BJ (cell line): ENCODE measurements around the gene PLA2G4D. TPM values are rescaled to one million over a fixed set of nuclear protein-coding genes. Genes with fewer than 3 reads are reported as not detected.

Experiments
- CTCF ChIA-PET: fragments of 350-600 bp; formaldehyde crosslinking; extraction: SDS; loops from one replicate; lab custom pipeline; 2021; ENCODE audit warnings: antibody characterized with exemption, inconsistent platforms; lab: Yijun Ruan, JAX
- POLR2A ChIA-PET: fragments of 300-600 bp; sonication (Branson Sonifier 250); formaldehyde crosslinking; extraction: SDS; loops from one replicate; lab custom pipeline; 2021; ENCODE audit warnings: antibody characterized with exemption; lab: Charles Lee
- DNase-seq: peaks from one replicate; pipeline ENCODE4 v3.0.0-alpha.2; 2011; ENCODE audit warnings: low read depth
- H3K27me3 ChIP-seq: 2 replicates; pipeline ENCODE4 v1.6.0; 2011; ENCODE audit warnings: low read length; ENCODE audit not compliant: control insufficient read depth, insufficient read depth
- H3K36me3 ChIP-seq: 2 replicates; pipeline ENCODE4 v1.5.1; 2011; ENCODE audit warnings: low read length; ENCODE audit not compliant: control insufficient read depth, insufficient read depth
- H3K4me3 ChIP-seq: 2 replicates; pipeline ENCODE4 v1.5.1; 2011; ENCODE audit warnings: low read depth, mild to moderate bottlenecking, control low read depth, low read length
- CTCF ChIP-seq: IDR thresholded peaks from 2 replicates; pipeline ENCODE4 v1.5.1; 2011; ENCODE audit warnings: low read depth, mild to moderate bottlenecking, control low read depth, inconsistent platforms, low read length, moderate library complexity; ENCODE audit not compliant: insufficient read depth
- polyA minus RNA-seq: library from RNA; depleted of rRNA, polyadenylated mRNA; stranded (reverse); fragments of >200 nt; gene quantifications from 2 replicates; pipeline ENCODE4 v1.2.3, GENCODE V29; 2011; rRNA and poly(A)+ RNA removed
- polyA plus RNA-seq: library from polyadenylated mRNA; depleted of rRNA; stranded (reverse); fragments of >200 nt; gene quantifications from 2 replicates; pipeline ENCODE4 v1.2.3, GENCODE V29; 2011; rRNA removed

The PLA2G4D gene
- not detected in 2 replicates for polyA plus RNA-seq
- polyA minus RNA-seq = 0.72 TPM in 1 of 2 replicates, not detected in the other

GRCh38 chr15:42094512-42094963 is at the start of gene PLA2G4D:
Gene PLA2G4D (minus strand): TSS chr15:42094562. CDS start chr15:42094459, 103 bp downstream.
- no peak for DNase-seq
- Histone ChIP-seq H3K36me3 (no peaks in the 10 kb centered on the region), H3K27me3 (peaks cover 15% of the 10 kb centered on the region), H3K4me3 (no peak within 1 kb of the TSS)
- ChIA-PET POLR2A (no interaction called here), CTCF (interaction anchor here (5.4 kb wide), 1 partner anchor 11 kb away, joined by 33 read pairs; no protein-coding TSS in a partner anchor)
- TF ChIP-seq CTCF = no peak

- no peak for DNase-seq
- ChIA-PET POLR2A (no interaction called here), CTCF (interaction anchor here (1.0 to 6.4 kb wide), 3 partner anchors 9 to 154 kb away, joined by 3 to 59 read pairs (median 10); no protein-coding TSS in a partner anchor)
- Histone ChIP-seq H3K4me3 (no peak overlapping the region), H3K27me3 (peaks cover 14% of the 10 kb centered on the region), H3K36me3 (no peaks in the 10 kb centered on the region)
- TF ChIP-seq CTCF = no peak
These were observed 49.0 kb upstream of the PLA2G4D start for GRCh38 chr15:42143356-42143755.

GRCh38 chr15:42141795-42142667 is 47.7 kb upstream of the PLA2G4D start:
- ChIA-PET CTCF (interaction anchor here (1.0 to 6.4 kb wide), 5 partner anchors 8 to 152 kb away, joined by 3 to 59 read pairs (median 10); no protein-coding TSS in a partner anchor), POLR2A (no interaction called here)
- H3K27me3 ChIP-seq = peaks cover 14% of the 10 kb centered on the region
- no peak for DNase-seq
- H3K4me3 ChIP-seq = no peak overlapping the region
- TF ChIP-seq CTCF = no peak
- no peaks in the 10 kb centered on the region for H3K36me3 ChIP-seq

GRCh38 chr15:42141246-42141645 is 46.9 kb upstream of the PLA2G4D start:
- no peak for TF ChIP-seq CTCF
- CTCF ChIA-PET = interaction anchor here (5.9 to 6.4 kb wide), 2 partner anchors 59 to 152 kb away, joined by 52 to 59 read pairs; no protein-coding TSS in a partner anchor
- no peak overlapping the region for H3K4me3 ChIP-seq
- H3K27me3 ChIP-seq = peaks cover 12% of the 10 kb centered on the region
- DNase-seq = no peak
- H3K36me3 ChIP-seq = no peaks in the 10 kb centered on the region
- POLR2A ChIA-PET = no interaction called here
